Measurements from ENCODE around the gene MLN. TPM values are rescaled to one million over a fixed set of nuclear protein-coding genes. Genes with fewer than 3 reads are reported as not detected.

The MLN gene
- polyA plus RNA-seq, 2 of the 4 experiments (the other 2 are of a cell fraction) = not detected

- Histone ChIP-seq H3K4me2 (no peak overlapping the region), H3K9me3 (no peaks in the 10 kb centered on the region), H3K27ac (peak overlapping the region in 1 of 2 experiments; percentile 50; a peak in 3 of 6 replicates), H3K4me3 (no peak overlapping the region), H3K4me1 (peaks cover 21% of the 10 kb centered on the region)
- FAIRE-seq (no peak), DNase-seq (ENCODE audit: low read depth in 1 of 2, low spot score in 1 of 2) (no peak), ATAC-seq (no peak)
- WGBS (ENCODE audit: missing lambda C conversion rate) = 74% methylated on average over 4 of the region's 10 CpGs
- TF ChIP-seq HES2 (IDR thresholded peaks at IDR 0.05) = no peak
- TF ChIP-seq, protein P1, sequence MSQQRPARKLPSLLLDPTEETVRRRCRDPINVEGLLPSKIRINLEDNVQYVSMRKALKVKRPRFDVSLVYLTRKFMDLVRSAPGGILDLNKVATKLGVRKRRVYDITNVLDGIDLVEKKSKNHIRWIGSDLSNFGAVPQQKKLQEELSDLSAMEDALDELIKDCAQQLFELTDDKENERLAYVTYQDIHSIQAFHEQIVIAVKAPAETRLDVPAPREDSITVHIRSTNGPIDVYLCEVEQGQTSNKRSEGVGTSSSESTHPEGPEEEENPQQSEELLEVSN (IDR thresholded peaks at IDR 0.05; ENCODE audit: borderline replicate concordance, low read depth) = no peak
- TF ChIP-seq HEYL (CRISPR knock-in tag; IDR thresholded peaks at IDR 0.05) = no peak
- no peak for TF ChIP-seq ZSCAN20 (CRISPR knock-in tag; IDR thresholded peaks at IDR 0.05)
- TF ChIP-seq EHF (CRISPR knock-in tag; IDR thresholded peaks at IDR 0.05) = no peak
- CTCF ChIA-PET = interaction anchor here (0.7 to 7.0 kb wide), 4 partner anchors 8 to 204 kb away, joined by 3 to 32 read pairs (median 4); no protein-coding TSS in a partner anchor
- POLR2A ChIA-PET = no interaction called here
Measured at GRCh38 chr6:33850869-33851541, 47.2 kb upstream of the MLN start.

DNA sequence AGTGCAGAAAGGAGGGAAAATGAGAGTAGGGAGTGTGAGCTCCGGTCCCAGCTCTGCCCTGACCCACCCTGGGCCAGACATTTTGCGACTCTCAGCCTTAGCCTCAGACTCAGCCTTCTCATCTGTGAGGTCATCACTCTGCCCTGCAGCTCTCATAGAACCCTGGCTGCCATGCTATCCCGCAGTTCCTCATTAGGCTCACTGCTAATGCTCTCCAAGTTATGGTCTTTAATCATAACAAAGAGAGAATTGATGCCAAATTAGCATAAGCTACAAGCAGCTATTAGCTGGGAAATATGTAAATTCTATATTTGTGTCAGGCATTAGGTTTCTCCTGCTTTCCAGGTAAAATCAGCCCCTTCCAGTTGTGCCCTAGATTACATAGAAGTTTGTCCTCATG, 46.5 kb upstream of the MLN start:
- H3K9me3 ChIP-seq = no peaks in the 10 kb centered on the region
- H3K4me2 ChIP-seq = no peak overlapping the region
- ATAC-seq (no peak), DNase-seq (ENCODE audit: low read depth in 1 of 2, low spot score in 1 of 2) (no peak), FAIRE-seq (no peak)
- 73% methylated on average over 3 of the region's 3 CpGs for WGBS (ENCODE audit: missing lambda C conversion rate)
- TF ChIP-seq EP300 (IDR thresholded peaks at IDR 0.05) (no peak), CBX8 (IDR thresholded peaks at IDR 0.05) (no peak), CBX2 (IDR thresholded peaks at IDR 0.05; ENCODE audit: borderline replicate concordance, low read depth) (no peak), HOXB13 (CRISPR knock-in tag; IDR thresholded peaks at IDR 0.05; ENCODE audit: low read depth) (no peak), PHF8 (IDR thresholded peaks at IDR 0.05; ENCODE audit: borderline replicate concordance, low read depth) (no peak)
- TF ChIP-seq, protein P2, sequence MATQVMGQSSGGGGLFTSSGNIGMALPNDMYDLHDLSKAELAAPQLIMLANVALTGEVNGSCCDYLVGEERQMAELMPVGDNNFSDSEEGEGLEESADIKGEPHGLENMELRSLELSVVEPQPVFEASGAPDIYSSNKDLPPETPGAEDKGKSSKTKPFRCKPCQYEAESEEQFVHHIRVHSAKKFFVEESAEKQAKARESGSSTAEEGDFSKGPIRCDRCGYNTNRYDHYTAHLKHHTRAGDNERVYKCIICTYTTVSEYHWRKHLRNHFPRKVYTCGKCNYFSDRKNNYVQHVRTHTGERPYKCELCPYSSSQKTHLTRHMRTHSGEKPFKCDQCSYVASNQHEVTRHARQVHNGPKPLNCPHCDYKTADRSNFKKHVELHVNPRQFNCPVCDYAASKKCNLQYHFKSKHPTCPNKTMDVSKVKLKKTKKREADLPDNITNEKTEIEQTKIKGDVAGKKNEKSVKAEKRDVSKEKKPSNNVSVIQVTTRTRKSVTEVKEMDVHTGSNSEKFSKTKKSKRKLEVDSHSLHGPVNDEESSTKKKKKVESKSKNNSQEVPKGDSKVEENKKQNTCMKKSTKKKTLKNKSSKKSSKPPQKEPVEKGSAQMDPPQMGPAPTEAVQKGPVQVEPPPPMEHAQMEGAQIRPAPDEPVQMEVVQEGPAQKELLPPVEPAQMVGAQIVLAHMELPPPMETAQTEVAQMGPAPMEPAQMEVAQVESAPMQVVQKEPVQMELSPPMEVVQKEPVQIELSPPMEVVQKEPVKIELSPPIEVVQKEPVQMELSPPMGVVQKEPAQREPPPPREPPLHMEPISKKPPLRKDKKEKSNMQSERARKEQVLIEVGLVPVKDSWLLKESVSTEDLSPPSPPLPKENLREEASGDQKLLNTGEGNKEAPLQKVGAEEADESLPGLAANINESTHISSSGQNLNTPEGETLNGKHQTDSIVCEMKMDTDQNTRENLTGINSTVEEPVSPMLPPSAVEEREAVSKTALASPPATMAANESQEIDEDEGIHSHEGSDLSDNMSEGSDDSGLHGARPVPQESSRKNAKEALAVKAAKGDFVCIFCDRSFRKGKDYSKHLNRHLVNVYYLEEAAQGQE (IDR thresholded peaks at IDR 0.05) = no peak
- peak overlapping the region in 1 of 2 experiments; percentile 50; a peak in 3 of 6 replicates for H3K27ac ChIP-seq
- H3K4me3 ChIP-seq = no peak overlapping the region
- ChIA-PET CTCF (interaction anchor here (7.0 kb wide), 1 partner anchor 177 kb away, joined by 32 read pairs; no protein-coding TSS in a partner anchor), POLR2A (no interaction called here)
- peaks cover 21% of the 10 kb centered on the region for H3K4me1 ChIP-seq

- WGBS (ENCODE audit: missing lambda C conversion rate) = 100% methylated on average over 1 of the region's 9 CpGs
Measured at GRCh38 chr6:33849500-33850075, 45.8 kb upstream of the MLN start.

More at GRCh38 chr6:33849500-33850075, 45.8 kb upstream of the MLN start:
- no peaks in the 10 kb centered on the region for H3K9me3 ChIP-seq
- no peak overlapping the region for H3K4me2 ChIP-seq
- ChIA-PET POLR2A (no interaction called here), CTCF (interaction anchor here (0.7 to 7.0 kb wide), 3 partner anchors 10 to 177 kb away, joined by 3 to 32 read pairs (median 6); no protein-coding TSS in a partner anchor)
- TF ChIP-seq EP300 (IDR thresholded peaks at IDR 0.05) (no peak), POLR2AphosphoS2 (conservative IDR thresholded peaks at IDR 0.05; ENCODE audit: low read length) (no peak), JUNB (IDR thresholded peaks at IDR 0.05) (no peak), FOXS1 (CRISPR knock-in tag; IDR thresholded peaks at IDR 0.05) (no peak), KDM1A (IDR thresholded peaks at IDR 0.05; ENCODE audit: low read depth) (no peak), FOSL2 (IDR thresholded peaks at IDR 0.05) (no peak), FOSL2 (CRISPR knock-in tag; IDR thresholded peaks at IDR 0.05) (no peak), RARB (CRISPR knock-in tag; IDR thresholded peaks at IDR 0.05) (no peak), FOSB (CRISPR knock-in tag; IDR thresholded peaks at IDR 0.05) (no peak)
- H3K4me3 ChIP-seq = no peak overlapping the region
- H3K27ac ChIP-seq = peak overlapping the region in 1 of 2 experiments; percentile 50; a peak in 1 of 6 replicates
- no peak for DNase-seq (ENCODE audit: low read depth in 1 of 2, low spot score in 1 of 2)
- FAIRE-seq = no peak
- H3K4me1 ChIP-seq = peaks cover 21% of the 10 kb centered on the region
- no peak for ATAC-seq
